ENCODE results near the gene LRRC8D. TPM values are rescaled to one million over a fixed set of nuclear protein-coding genes. Genes with fewer than 3 reads are reported as not detected.

The LRRC8D gene
- total RNA-seq, 2 experiments from 2014 or later, result 14.4 to 15.0 TPM

- Mint-ChIP-seq H3K9me3 (no peaks in the 10 kb centered on the region), H3K27ac (no peak overlapping the region), H3K27me3 (ENCODE audit: low read depth) (no peaks in the 10 kb centered on the region), H3K36me3 (ENCODE audit: low read depth) (peaks cover 5% of the 10 kb centered on the region), H3K4me3 (no peak overlapping the region), H3K4me1 (ENCODE audit: low read depth) (peaks cover 32% of the 10 kb centered on the region)
- intact Hi-C loops (cut with micrococcal nuclease), result loop anchor here (5.0 kb wide), 1 partner anchor 931 kb away; the partner anchor contains the start of gene GTF2B
- CTCF ChIA-PET, result interaction anchor here (0.6 to 1.8 kb wide), 3 partner anchors 22 to 227 kb away, joined by 3 to 5 read pairs (median 4); no protein-coding TSS in a partner anchor
- no peak for DNase-seq
These were observed 3.0 kb downstream of the LRRC8D start for GRCh38 chr1:89823679-89824292.

GRCh38 chr1:89826594-89826993 is 5.8 kb downstream of the LRRC8D start:
- Mint-ChIP-seq H3K27me3 (ENCODE audit: low read depth) (no peaks in the 10 kb centered on the region), H3K4me1 (ENCODE audit: low read depth) (peaks cover 16% of the 10 kb centered on the region), H3K27ac (no peak overlapping the region), H3K36me3 (ENCODE audit: low read depth) (peaks cover 5% of the 10 kb centered on the region), H3K9me3 (no peaks in the 10 kb centered on the region), H3K4me3 (no peak overlapping the region)
- CTCF ChIA-PET, result interaction anchor here (0.6 to 1.6 kb wide), 3 partner anchors 16 to 197 kb away, joined by 3 to 5 read pairs (median 3); no protein-coding TSS in a partner anchor
- DNase-seq, result no peak
- intact Hi-C loops (cut with micrococcal nuclease), result no loop called here

- Mint-ChIP-seq H3K27ac (no peak overlapping the region), H3K27me3 (ENCODE audit: low read depth) (no peaks in the 10 kb centered on the region), H3K9me3 (no peaks in the 10 kb centered on the region), H3K4me3 (no peak overlapping the region), H3K4me1 (ENCODE audit: low read depth) (peaks cover 10% of the 10 kb centered on the region), H3K36me3 (ENCODE audit: low read depth) (peaks cover 5% of the 10 kb centered on the region)
- intact Hi-C loops (cut with micrococcal nuclease), result no loop called here
- DNase-seq, result no peak
- CTCF ChIA-PET, result interaction anchor here (1.0 kb wide), 1 partner anchor 196 kb away, joined by 3 read pairs; no protein-coding TSS in a partner anchor
These were observed 6.5 kb downstream of the LRRC8D start for GRCh38 chr1:89827330-89827729.

- CTCF ChIA-PET, result interaction anchor here (1.2 kb wide), 1 partner anchor 15 kb away, joined by 4 read pairs; no protein-coding TSS in a partner anchor
- H3K4me1 Mint-ChIP-seq (ENCODE audit: low read depth), result peaks cover 5% of the 10 kb centered on the region
- H3K36me3 Mint-ChIP-seq (ENCODE audit: low read depth), result peaks cover 5% of the 10 kb centered on the region
- no peaks in the 10 kb centered on the region for H3K27me3 Mint-ChIP-seq (ENCODE audit: low read depth)
- no peaks in the 10 kb centered on the region for H3K9me3 Mint-ChIP-seq
- H3K27ac Mint-ChIP-seq, result no peak overlapping the region
- DNase-seq, result no peak
- intact Hi-C loops (cut with micrococcal nuclease), result no loop called here
- no peak overlapping the region for H3K4me3 Mint-ChIP-seq
These were observed 7.1 kb downstream of the LRRC8D start for GRCh38 chr1:89827902-89828301.

GRCh38 chr1:89829186-89829585 is 8.4 kb downstream of the LRRC8D start:
- DNase-seq, result no peak
- Mint-ChIP-seq H3K9me3 (no peaks in the 10 kb centered on the region), H3K27me3 (ENCODE audit: low read depth) (no peaks in the 10 kb centered on the region), H3K27ac (no peak overlapping the region), H3K4me1 (ENCODE audit: low read depth) (no peaks in the 10 kb centered on the region), H3K36me3 (ENCODE audit: low read depth) (peaks cover 5% of the 10 kb centered on the region), H3K4me3 (no peak overlapping the region)
- CTCF ChIA-PET, result interaction anchor here (1.2 kb wide), 1 partner anchor 14 kb away, joined by 4 read pairs; no protein-coding TSS in a partner anchor
- intact Hi-C loops (cut with micrococcal nuclease), result no loop called here

GRCh38 chr1:89831462-89832120 is 10.8 kb downstream of the LRRC8D start:
- Mint-ChIP-seq H3K36me3 (ENCODE audit: low read depth) (peaks cover 2% of the 10 kb centered on the region), H3K27ac (no peak overlapping the region), H3K4me1 (ENCODE audit: low read depth) (peaks cover 3% of the 10 kb centered on the region), H3K4me3 (no peak overlapping the region), H3K9me3 (no peaks in the 10 kb centered on the region), H3K27me3 (ENCODE audit: low read depth) (no peaks in the 10 kb centered on the region)
- DNase-seq, result no peak
- intact Hi-C loops (cut with micrococcal nuclease), result no loop called here
- CTCF ChIA-PET, result no interaction called here

- intact Hi-C loops (cut with micrococcal nuclease), result no loop called here
- no peaks in the 10 kb centered on the region for H3K27me3 Mint-ChIP-seq (ENCODE audit: low read depth)
- no peaks in the 10 kb centered on the region for H3K9me3 Mint-ChIP-seq
- peaks cover 5% of the 10 kb centered on the region for H3K4me1 Mint-ChIP-seq (ENCODE audit: low read depth)
- peaks cover 2% of the 10 kb centered on the region for H3K36me3 Mint-ChIP-seq (ENCODE audit: low read depth)
- H3K4me3 Mint-ChIP-seq, result no peak overlapping the region
- no peak for DNase-seq
- CTCF ChIA-PET, result interaction anchor here (0.5 kb wide), 1 partner anchor 51 kb away, joined by 3 read pairs; no protein-coding TSS in a partner anchor
- no peak overlapping the region for H3K27ac Mint-ChIP-seq
These were observed 11.8 kb downstream of the LRRC8D start for GRCh38 chr1:89832496-89833127.

GRCh38 chr1:89833183-89834082 is 12.6 kb downstream of the LRRC8D start:
- Mint-ChIP-seq H3K27me3 (ENCODE audit: low read depth) (no peaks in the 10 kb centered on the region), H3K4me1 (ENCODE audit: low read depth) (peaks cover 5% of the 10 kb centered on the region), H3K4me3 (no peak overlapping the region), H3K9me3 (no peaks in the 10 kb centered on the region), H3K27ac (no peak overlapping the region), H3K36me3 (ENCODE audit: low read depth) (no peaks in the 10 kb centered on the region)
- intact Hi-C loops (cut with micrococcal nuclease), result no loop called here
- DNase-seq, result no peak
- CTCF ChIA-PET, result interaction anchor here (1.8 kb wide), 1 partner anchor 29 kb away, joined by 4 read pairs; no protein-coding TSS in a partner anchor

GRCh38 chr1:89834083-89834704 is 13.4 kb downstream of the LRRC8D start:
- DNase-seq, result no peak
- intact Hi-C loops (cut with micrococcal nuclease), result no loop called here
- H3K4me3 Mint-ChIP-seq, result no peak overlapping the region
- peaks cover 5% of the 10 kb centered on the region for H3K4me1 Mint-ChIP-seq (ENCODE audit: low read depth)
- no peak overlapping the region for H3K27ac Mint-ChIP-seq
- no peaks in the 10 kb centered on the region for H3K36me3 Mint-ChIP-seq (ENCODE audit: low read depth)
- H3K27me3 Mint-ChIP-seq (ENCODE audit: low read depth), result no peaks in the 10 kb centered on the region
- CTCF ChIA-PET, result interaction anchor here (1.8 kb wide), 1 partner anchor 29 kb away, joined by 4 read pairs; no protein-coding TSS in a partner anchor
- H3K9me3 Mint-ChIP-seq, result no peaks in the 10 kb centered on the region

GRCh38 chr1:89836252-89837035 is 15.6 kb downstream of the LRRC8D start:
- CTCF ChIA-PET, result interaction anchor here (0.9 kb wide), 2 partner anchors 32 to 55 kb away, joined by 3 read pairs; no protein-coding TSS in a partner anchor
- peaks cover 5% of the 10 kb centered on the region for H3K4me1 Mint-ChIP-seq (ENCODE audit: low read depth)
- H3K9me3 Mint-ChIP-seq, result no peaks in the 10 kb centered on the region
- no peaks in the 10 kb centered on the region for H3K27me3 Mint-ChIP-seq (ENCODE audit: low read depth)
- no peak overlapping the region for H3K4me3 Mint-ChIP-seq
- DNase-seq, result no peak
- intact Hi-C loops (cut with micrococcal nuclease), result no loop called here
- no peaks in the 10 kb centered on the region for H3K36me3 Mint-ChIP-seq (ENCODE audit: low read depth)
- H3K27ac Mint-ChIP-seq, result no peak overlapping the region

GRCh38 chr1:89837036-89837481 is 16.2 kb downstream of the LRRC8D start:
- H3K27me3 Mint-ChIP-seq (ENCODE audit: low read depth), result no peaks in the 10 kb centered on the region
- no peak overlapping the region for H3K27ac Mint-ChIP-seq
- H3K9me3 Mint-ChIP-seq, result no peaks in the 10 kb centered on the region
- no peak for DNase-seq
- H3K36me3 Mint-ChIP-seq (ENCODE audit: low read depth), result no peaks in the 10 kb centered on the region
- H3K4me3 Mint-ChIP-seq, result no peak overlapping the region
- CTCF ChIA-PET, result no interaction called here
- intact Hi-C loops (cut with micrococcal nuclease), result no loop called here
- H3K4me1 Mint-ChIP-seq (ENCODE audit: low read depth), result peaks cover 5% of the 10 kb centered on the region
